K562 (cell line): ENCODE results near the gene SCRG1. TPM values are rescaled to one million over a fixed set of nuclear protein-coding genes. Genes with fewer than 3 reads are reported as not detected.

Source experiments
- ATAC-seq: fragments of 200-7000 bp; cut with Tn5 transposase; 3 replicates; pipeline ENCODE4 v1.9.1; 2020; ENCODE audit warnings: moderate library complexity
- BruUV-seq: library from RNA; stranded (reverse); fragments of 400-500 nt; replicated peaks from 2 replicates; lab custom pipeline; 2021; lab: Mats Ljungman, UMichigan
- CTCF ChIA-PET: fragments of 300-600 bp; formaldehyde crosslinking; extraction: SDS; loops from one replicate; lab custom pipeline; 2021; ENCODE audit warnings: low intra/inter-chr PET ratio; lab: Yijun Ruan, JAX
- POLR2A ChIA-PET: fragments of 300-600, 350-650 bp; sonication (Branson Sonifier 250); formaldehyde crosslinking; extraction: SDS; loops from one replicate; lab custom pipeline; 2021; ENCODE audit warnings: antibody characterized with exemption, inconsistent platforms; lab: Yijun Ruan, JAX
- DNase-seq, 4 experiments: peaks; one replicate each; pipeline versions ENCODE4 v3.0.0 to v3.0.0-alpha.2; 2011 to 2018; ENCODE audit warnings: low spot score in 3 of 4, mixed read lengths in 3 of 4; ENCODE audit errors: extremely low read depth in 1 of 4
- FAIRE-seq: peaks from 2 replicates; lab custom pipeline; 2011; peaks lifted over from hg19 to GRCh38; lab: Jason Lieb, UNC
- H2AFZ ChIP-seq: 2 replicates; pipeline ENCODE4 v1.6.0; 2011; ENCODE audit warnings: low read depth, low read length, control low read depth, inconsistent platforms
- H3K27ac ChIP-seq: fragments of 200-600 bp; 3 replicates; pipeline ENCODE4 v1.8.0; 2011; ENCODE audit warnings: low read depth, mild to moderate bottlenecking, control low read depth, inconsistent platforms, low read length, moderate library complexity, mixed read lengths; ENCODE audit errors: extremely low read depth
- H3K27me3 ChIP-seq, 2 experiments: fragments of 300-600 bp in 1 of 2; 2 replicates in 1 of 2; 3 replicates in 1 of 2; pipeline versions ENCODE4 v1.6.0 to v1.8.0; 2011; ENCODE audit warnings: inconsistent platforms in 2 of 2, low read length in 2 of 2, mild to moderate bottlenecking in 1 of 2, mixed read lengths in 1 of 2, moderate library complexity in 1 of 2; ENCODE audit not compliant: control insufficient read depth in 2 of 2, insufficient read depth in 2 of 2
- H3K36me3 ChIP-seq: fragments of 300-600 bp; 3 replicates; pipeline ENCODE4 v1.8.0; 2011; ENCODE audit warnings: mild to moderate bottlenecking, low read length, inconsistent platforms; ENCODE audit not compliant: control insufficient read depth, insufficient read depth
- H3K4me1 ChIP-seq, 2 experiments: fragments of 200-600 bp in 1 of 2; replicated peaks in 1 of 2; 2 replicates in 1 of 2; 3 replicates in 1 of 2; pipeline versions ENCODE4 v1.5.1 to v1.8.0; 2011; ENCODE audit warnings: inconsistent platforms in 2 of 2, low read length in 2 of 2, mild to moderate bottlenecking in 1 of 2, mixed read lengths in 1 of 2, moderate library complexity in 1 of 2; ENCODE audit not compliant: control insufficient read depth in 2 of 2, insufficient read depth in 2 of 2
- H3K4me2 ChIP-seq: 2 replicates; pipeline ENCODE4 v1.6.1; 2011; ENCODE audit warnings: low read length, control low read depth, inconsistent platforms, mixed read lengths; ENCODE audit not compliant: insufficient read depth
- H3K4me3 ChIP-seq: fragments of 200-600 bp; sonication (generic), shearing (Covaris generic); 2 replicates; pipeline ENCODE4 v1.5.1; 2016; ENCODE audit warnings: control low read depth, inconsistent platforms
- H3K79me2 ChIP-seq: fragments of 200-600 bp; 3 replicates; pipeline ENCODE4 v1.8.0; 2011; ENCODE audit warnings: low read length, inconsistent platforms; ENCODE audit not compliant: control insufficient read depth, insufficient read depth
- H3K9ac ChIP-seq, 2 experiments: 2 replicates each; pipeline versions ENCODE4 v1.6.0 to v1.6.1; 2011; ENCODE audit warnings: low read depth in 2 of 2, low read length in 2 of 2, control low read depth in 1 of 2, inconsistent platforms in 1 of 2, mild to moderate bottlenecking in 1 of 2, mixed read lengths in 1 of 2; ENCODE audit not compliant: insufficient read depth in 1 of 2
- H3K9me1 ChIP-seq: one replicate; pipeline ENCODE4 v1.6.0; 2011; ENCODE audit warnings: inconsistent platforms, mild to moderate bottlenecking, low read length, moderate library complexity; ENCODE audit not compliant: control insufficient read depth, insufficient read depth
- H3K9me3 ChIP-seq: replicated peaks from 2 replicates; pipeline ENCODE4 v1.5.1; 2011; ENCODE audit warnings: low read depth, low read length, inconsistent platforms; ENCODE audit not compliant: control insufficient read depth, insufficient read depth
- H4K20me1 ChIP-seq: replicated peaks from 2 replicates; pipeline ENCODE4 v1.6.1; 2011; ENCODE audit warnings: low read length, inconsistent platforms, mixed read lengths; ENCODE audit not compliant: control insufficient read depth, insufficient read depth
- ESRRB ChIP-seq: fragments of 250-450 bp; sonication (Bioruptor Pico); IDR thresholded peaks from 2 replicates; pipeline ENCODE4 v1.5.0; 2020; ENCODE audit warnings: mild to moderate bottlenecking, moderate library complexity, borderline replicate concordance
- FUS ChIP-seq: fragments of 200-400 bp; formaldehyde crosslinking; optimal IDR thresholded peaks from 2 replicates; pipeline ENCODE3; 2017; ENCODE audit warnings: low read depth, low read length
- NR3C1 ChIP-seq: sonication (generic); formaldehyde crosslinking; IDR thresholded peaks from 2 replicates; pipeline ENCODE4 v1.8.1; 2022; ENCODE audit warnings: missing genetic modification reagents
- in situ Hi-C: fragments of 300-500 bp; cut with MboI; formaldehyde crosslinking; loops from 4 replicates; pipeline ENCODE4 v1.15.0; 2018; ENCODE audit warnings: inconsistent platforms, mixed read lengths
- intact Hi-C: fragments of 100-400 bp; cut with micrococcal nuclease; formaldehyde crosslinking; loops from 2 replicates; pipeline ENCODE4 v1.14.2; 2022
- polyA plus RNA-seq, 8 experiments: library from polyadenylated mRNA; depleted of rRNA in 4 of 8; stranded (reverse) in 5 of 8; unstranded in 3 of 8; fragments of >200 nt; fragmentation: Nextera tagmentation in 2 of 8; fragmentation: Illumina TruSeq in 1 of 8; extraction: Ambion mirVana in 2 of 8; extraction: Trizol in 1 of 8; gene quantifications; 2 replicates each; pipeline versions ENCODE4 v1.2.1 to v1.2.3, GENCODE V29; 2011 to 2014; ENCODE audit warnings: inconsistent platforms in 1 of 8, missing spikeins in 1 of 8
- total RNA-seq, 7 experiments: library from RNA; depleted of rRNA in 6 of 7; stranded (reverse); fragments of >200 nt in 6 of 7; fragmentation: Illumina TruSeq in 2 of 7; extraction: Trizol in 2 of 7; gene quantifications; 2 replicates each; pipeline versions ENCODE4 v1.2.1 to v1.2.3, GENCODE V29; 2011 to 2021; ENCODE audit warnings: low replicate concordance in 1 of 7
- TF ChIP-seq, protein P1 (sequence below), 2 experiments: fragments of 450-650 bp in 1 of 2; sonication (generic) in 1 of 2; formaldehyde crosslinking in 1 of 2; IDR thresholded peaks in 1 of 2; conservative IDR thresholded peaks in 1 of 2; 2 replicates each; pipeline versions ENCODE4 v1.6.1 to v1.8.1; 2016 to 2023; ENCODE audit warnings: mild to moderate bottlenecking in 2 of 2, moderate library complexity in 2 of 2, inconsistent platforms in 1 of 2, missing genetic modification reagents in 1 of 2
- TF ChIP-seq, protein P2 (sequence below): fragments of 150-350 bp; IDR thresholded peaks from 2 replicates; pipeline ENCODE4 v1.6.1; 2014; ENCODE audit warnings: low read depth, mild to moderate bottlenecking, low read length, borderline replicate concordance

Gene SCRG1
- total and polyA plus RNA-seq, 9 of the 15 experiments (the other 6 are each of a cell fraction or from before 2014, with no cell fraction given) = 0.01 TPM; not detected in 7

GRCh38 chr4:173398220-173398619 lies 696 bp downstream of the SCRG1 start:
- POLR2A ChIA-PET = interaction anchor here (1.4 to 1.6 kb wide), 2 partner anchors 11 to 64 kb away, joined by 3 to 5 read pairs; partner anchors contain the start of gene HMGB2
- H3K4me2 ChIP-seq = no peak overlapping the region

More at GRCh38 chr4:173398220-173398619, 696 bp downstream of the SCRG1 start:
- Histone ChIP-seq H4K20me1 (no peaks in the 10 kb centered on the region), H3K9me1 (no peaks in the 10 kb centered on the region), H3K9ac (no peak overlapping the region), H3K9me3 (no peaks in the 10 kb centered on the region), H3K79me2 (no peaks in the 10 kb centered on the region), H3K4me3 (no peak overlapping the region), H2AFZ (no peak overlapping the region), H3K36me3 (no peaks in the 10 kb centered on the region), H3K4me1 (no peaks in the 10 kb centered on the region)
- CTCF ChIA-PET = no interaction called here
- no peak for DNase-seq
- no TSS peak for BruUV-seq
- TF ChIP-seq, protein P1, sequence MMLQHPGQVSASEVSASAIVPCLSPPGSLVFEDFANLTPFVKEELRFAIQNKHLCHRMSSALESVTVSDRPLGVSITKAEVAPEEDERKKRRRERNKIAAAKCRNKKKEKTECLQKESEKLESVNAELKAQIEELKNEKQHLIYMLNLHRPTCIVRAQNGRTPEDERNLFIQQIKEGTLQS (IDR thresholded peaks at IDR 0.05) = peak; percentile 36; the same call in 1 of the 2 replicates
- TF ChIP-seq, protein P1 (CRISPR knock-in tag; conservative IDR thresholded peaks at IDR 0.05) = no peak
- TF ChIP-seq ESRRB (CRISPR knock-in tag) (no peak), FUS (no peak), NR3C1 (CRISPR knock-in tag) (no peak)
- TF ChIP-seq, protein P2, sequence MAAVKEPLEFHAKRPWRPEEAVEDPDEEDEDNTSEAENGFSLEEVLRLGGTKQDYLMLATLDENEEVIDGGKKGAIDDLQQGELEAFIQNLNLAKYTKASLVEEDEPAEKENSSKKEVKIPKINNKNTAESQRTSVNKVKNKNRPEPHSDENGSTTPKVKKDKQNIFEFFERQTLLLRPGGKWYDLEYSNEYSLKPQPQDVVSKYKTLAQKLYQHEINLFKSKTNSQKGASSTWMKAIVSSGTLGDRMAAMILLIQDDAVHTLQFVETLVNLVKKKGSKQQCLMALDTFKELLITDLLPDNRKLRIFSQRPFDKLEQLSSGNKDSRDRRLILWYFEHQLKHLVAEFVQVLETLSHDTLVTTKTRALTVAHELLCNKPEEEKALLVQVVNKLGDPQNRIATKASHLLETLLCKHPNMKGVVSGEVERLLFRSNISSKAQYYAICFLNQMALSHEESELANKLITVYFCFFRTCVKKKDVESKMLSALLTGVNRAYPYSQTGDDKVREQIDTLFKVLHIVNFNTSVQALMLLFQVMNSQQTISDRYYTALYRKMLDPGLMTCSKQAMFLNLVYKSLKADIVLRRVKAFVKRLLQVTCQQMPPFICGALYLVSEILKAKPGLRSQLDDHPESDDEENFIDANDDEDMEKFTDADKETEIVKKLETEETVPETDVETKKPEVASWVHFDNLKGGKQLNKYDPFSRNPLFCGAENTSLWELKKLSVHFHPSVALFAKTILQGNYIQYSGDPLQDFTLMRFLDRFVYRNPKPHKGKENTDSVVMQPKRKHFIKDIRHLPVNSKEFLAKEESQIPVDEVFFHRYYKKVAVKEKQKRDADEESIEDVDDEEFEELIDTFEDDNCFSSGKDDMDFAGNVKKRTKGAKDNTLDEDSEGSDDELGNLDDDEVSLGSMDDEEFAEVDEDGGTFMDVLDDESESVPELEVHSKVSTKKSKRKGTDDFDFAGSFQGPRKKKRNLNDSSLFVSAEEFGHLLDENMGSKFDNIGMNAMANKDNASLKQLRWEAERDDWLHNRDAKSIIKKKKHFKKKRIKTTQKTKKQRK = no peak
- TF ChIP-seq, all 486 proteins: peak for 1
- FAIRE-seq (no peak), ATAC-seq (no peak)
- in situ Hi-C loops = no loop called here
- intact Hi-C loops = no loop called here
- H3K27ac ChIP-seq = no peak overlapping the region
- peaks cover 0 to 2% of the 10 kb centered on the region in 2 experiments; a peak in 1 of 5 replicates for H3K27me3 ChIP-seq
